NT2/D1 (cell line): ENCODE data around the gene OR2A12.

Experiments
- SUZ12 ChIP-seq: IDR thresholded peaks from 2 replicates; pipeline ENCODE4 v1.6.1; 2011; ENCODE audit not compliant: insufficient read length, insufficient read depth; ENCODE audit errors: extremely low read depth
- YY1 ChIP-seq: IDR thresholded peaks from 2 replicates; pipeline ENCODE4 v1.6.1; 2011; ENCODE audit not compliant: insufficient read length, insufficient read depth
- ZNF274 ChIP-seq: IDR thresholded peaks from 2 replicates; pipeline ENCODE4 v1.6.1; 2011; ENCODE audit warnings: mild to moderate bottlenecking, low read depth, low read length

GRCh38 chr7:144090667-144091066 is 4.6 kb downstream of the OR2A12 start:
- TF ChIP-seq ZNF274 (no peak), YY1 (no peak), SUZ12 (no peak)
